H1 (cell line): Measurements from ENCODE around the gene TTC24. TPM values are rescaled to one million over a fixed set of nuclear protein-coding genes. Genes with fewer than 3 reads are reported as not detected.

Source experiments
- CTCF ChIA-PET: fragments of 300-600 bp; sonication (Branson Sonifier 250); formaldehyde crosslinking; loops from one replicate; lab custom pipeline; 2021; ENCODE audit not compliant: partially characterized antibody; lab: Charles Lee
- POLR2A ChIA-PET: fragments of 300-600 bp; sonication (Branson Sonifier 250); formaldehyde crosslinking; loops from one replicate; lab custom pipeline; 2021; ENCODE audit warnings: inconsistent platforms; ENCODE audit not compliant: partially characterized antibody; lab: Charles Lee
- DNase-seq, 2 experiments: peaks; one replicate each; pipeline versions ENCODE4 v3.0.0 to v3.0.0-alpha.2; 2010 to 2022; ENCODE audit warnings: low spot score in 2 of 2, low read depth in 1 of 2, mixed read lengths in 1 of 2
- FAIRE-seq: peaks from 2 replicates; lab custom pipeline; 2011; peaks lifted over from hg19 to GRCh38; lab: Jason Lieb, UNC
- H2AFZ ChIP-seq: 2 replicates; pipeline ENCODE4 v1.8.1; 2012; ENCODE audit warnings: low read length, inconsistent platforms
- H2AK5ac ChIP-seq: 2 replicates; pipeline ENCODE4 v1.6.1; 2013; ENCODE audit warnings: low read depth, low read length
- H2BK120ac ChIP-seq: replicated peaks from 2 replicates; pipeline ENCODE3; 2013; ENCODE audit warnings: low read depth, low read length, inconsistent platforms
- H2BK12ac ChIP-seq: 2 replicates; pipeline ENCODE4 v1.6.1; 2013; ENCODE audit warnings: low read depth, low read length
- H2BK15ac ChIP-seq: 2 replicates; pipeline ENCODE4 v1.6.1; 2013; ENCODE audit warnings: low read length
- H2BK20ac ChIP-seq: 2 replicates; pipeline ENCODE4 v1.6.1; 2013; ENCODE audit warnings: low read length
- H2BK5ac ChIP-seq: 2 replicates; pipeline ENCODE4 v1.6.1; 2013; ENCODE audit warnings: low read depth, low read length
- H3K14ac ChIP-seq: 2 replicates; pipeline ENCODE4 v1.6.1; 2013; ENCODE audit warnings: inconsistent platforms; ENCODE audit not compliant: insufficient read length
- H3K18ac ChIP-seq: 2 replicates; pipeline ENCODE4 v1.6.1; 2013; ENCODE audit warnings: low read length; ENCODE audit errors: extremely low read depth
- H3K23ac ChIP-seq: 2 replicates; pipeline ENCODE4 v1.6.1; 2013; ENCODE audit warnings: inconsistent platforms; ENCODE audit not compliant: insufficient read length
- H3K23me2 ChIP-seq: 2 replicates; pipeline ENCODE4 v1.6.1; 2013; ENCODE audit warnings: low read depth, low read length
- H3K27ac ChIP-seq: 2 replicates; pipeline ENCODE4 v1.6.1; 2011; ENCODE audit warnings: low read depth, low read length, inconsistent platforms
- H3K27me3 ChIP-seq, 4 experiments: replicated peaks in 1 of 4; 1 replicate in 1 of 4; 2 replicates in 3 of 4; pipeline versions ENCODE4 v1.6.1 to v1.8.1; 2011 to 2013; ENCODE audit warnings: low read length in 3 of 4, mild to moderate bottlenecking in 3 of 4, inconsistent platforms in 2 of 4, mixed read lengths in 2 of 4, moderate library complexity in 1 of 4; ENCODE audit not compliant: control insufficient read depth in 3 of 4, insufficient read depth in 3 of 4; ENCODE audit errors: extremely low read depth in 1 of 4
- H3K36me3 ChIP-seq, 4 experiments: 2 replicates each; pipeline versions ENCODE4 v1.6.1 to v1.8.1; 2011 to 2013; ENCODE audit warnings: mild to moderate bottlenecking in 4 of 4, low read length in 3 of 4, moderate library complexity in 2 of 4, control low read depth in 1 of 4, inconsistent platforms in 1 of 4; ENCODE audit not compliant: insufficient read depth in 4 of 4, control insufficient read depth in 2 of 4
- H3K4ac ChIP-seq: replicated peaks from 2 replicates; pipeline ENCODE3; 2013; ENCODE audit warnings: low read length, low read depth, mixed read lengths, inconsistent platforms; ENCODE audit not compliant: insufficient read length
- H3K4me1 ChIP-seq, 4 experiments: replicated peaks in 1 of 4; 1 replicate in 1 of 4; 2 replicates in 3 of 4; pipeline versions ENCODE4 v1.6.1 to v1.8.1; 2011 to 2013; ENCODE audit warnings: low read length in 3 of 4, inconsistent platforms in 2 of 4, mixed read lengths in 1 of 4; ENCODE audit not compliant: insufficient read depth in 4 of 4, control insufficient read depth in 3 of 4
- H3K4me2 ChIP-seq, 2 experiments: 2 replicates each; pipeline versions ENCODE4 v1.6.1 to v1.8.1; 2011 to 2013; ENCODE audit warnings: low read depth in 2 of 2, low read length in 2 of 2, control low read depth in 1 of 2, inconsistent platforms in 1 of 2, mild to moderate bottlenecking in 1 of 2; ENCODE audit not compliant: insufficient read depth in 1 of 2
- H3K4me3 ChIP-seq, 4 experiments: fragments of 200-600, 300-600 bp in 1 of 4; sonication (generic), shearing (Covaris generic), sonication (Bioruptor Twin) in 1 of 4; 2 replicates each; pipeline versions ENCODE4 v1.5.1 to v1.8.1; 2011 to 2016; ENCODE audit warnings: low read length in 4 of 4, low read depth in 3 of 4, control low read depth in 2 of 4, inconsistent platforms in 2 of 4, mild to moderate bottlenecking in 2 of 4, mixed read lengths in 1 of 4, moderate library complexity in 1 of 4; ENCODE audit not compliant: insufficient read depth in 2 of 4; ENCODE audit errors: extremely low read depth in 1 of 4
- H3K56ac ChIP-seq: replicated peaks from 2 replicates; pipeline ENCODE3; 2013; ENCODE audit warnings: low read depth, mild to moderate bottlenecking, mixed read lengths, low read length, inconsistent platforms; ENCODE audit not compliant: insufficient read length
- H3K79me1 ChIP-seq: 2 replicates; pipeline ENCODE4 v1.6.1; 2013; ENCODE audit warnings: low read depth, low read length, control low read depth
- H3K79me2 ChIP-seq, 2 experiments: 2 replicates each; pipeline versions ENCODE4 v1.6.1 to v1.8.1; 2012 to 2013; ENCODE audit warnings: low read length in 2 of 2, mild to moderate bottlenecking in 2 of 2, inconsistent platforms in 1 of 2; ENCODE audit not compliant: insufficient read depth in 2 of 2, control insufficient read depth in 1 of 2
- H3K9ac ChIP-seq, 4 experiments: replicated peaks in 1 of 4; 1 replicate in 1 of 4; 2 replicates in 3 of 4; pipeline versions ENCODE4 v1.6.1 to v1.8.1; 2011 to 2013; ENCODE audit warnings: low read depth in 3 of 4, low read length in 3 of 4, control low read depth in 2 of 4, mild to moderate bottlenecking in 2 of 4, moderate library complexity in 2 of 4, inconsistent platforms in 1 of 4; ENCODE audit errors: extremely low read depth in 1 of 4
- H3K9me3 ChIP-seq, 2 experiments: 2 replicates each; pipeline versions ENCODE4 v1.6.1 to v1.8.1; 2012 to 2013; ENCODE audit warnings: mild to moderate bottlenecking in 2 of 2, moderate library complexity in 2 of 2, control low read depth in 1 of 2, inconsistent platforms in 1 of 2, low read depth in 1 of 2, low read length in 1 of 2, mixed read lengths in 1 of 2; ENCODE audit not compliant: insufficient read depth in 2 of 2
- H4K20me1 ChIP-seq, 2 experiments: replicated peaks in 1 of 2; 2 replicates each; pipeline versions ENCODE3 to v1.8.1; 2011 to 2013; ENCODE audit warnings: inconsistent platforms in 2 of 2, low read length in 2 of 2, mild to moderate bottlenecking in 1 of 2; ENCODE audit not compliant: insufficient read depth in 2 of 2, control insufficient read depth in 1 of 2
- H4K5ac ChIP-seq: 2 replicates; pipeline ENCODE4 v1.6.1; 2013; ENCODE audit warnings: low read length, low read depth, mixed read lengths, inconsistent platforms; ENCODE audit not compliant: insufficient read length
- H4K8ac ChIP-seq: 2 replicates; pipeline ENCODE4 v1.8.0; 2013; ENCODE audit warnings: mild to moderate bottlenecking, moderate library complexity, low read length, inconsistent platforms; ENCODE audit not compliant: insufficient read depth; ENCODE audit errors: extremely low read depth
- H4K91ac ChIP-seq: replicated peaks from 2 replicates; pipeline ENCODE3; 2013; ENCODE audit warnings: low read length, mixed read lengths, inconsistent platforms; ENCODE audit not compliant: insufficient read length
- BCL11A ChIP-seq, 2 experiments: IDR thresholded peaks; one replicate each; pipeline ENCODE4 v1.6.1; 2011; ENCODE audit warnings: low read depth in 2 of 2, low read length in 2 of 2, mild to moderate bottlenecking in 2 of 2
- GABPA ChIP-seq: IDR thresholded peaks from 2 replicates; pipeline ENCODE4 v1.6.1; 2011; ENCODE audit warnings: mild to moderate bottlenecking, low read length, moderate library complexity, borderline replicate concordance; ENCODE audit not compliant: insufficient read depth
- TCF12 ChIP-seq: IDR thresholded peaks from 2 replicates; pipeline ENCODE4 v1.6.1; 2011; ENCODE audit warnings: low read depth, mild to moderate bottlenecking, low read length
- ZNF274 ChIP-seq: IDR thresholded peaks from 2 replicates; pipeline ENCODE4 v1.7.0; 2012; ENCODE audit warnings: low read length, borderline replicate concordance; ENCODE audit errors: extremely low read depth
- WGBS, 2 experiments: shearing (Covaris generic) in 1 of 2; methylation state at CpG; one replicate each; pipeline versions ENCODE4 v1.1.6 to v1.1.7; 2013 to 2015; ENCODE audit warnings: low lambda C conversion rate in 2 of 2, mixed read lengths in 2 of 2, inconsistent platforms in 1 of 2, low coverage in 1 of 2, missing lambda C conversion rate in 1 of 2; ENCODE audit not compliant: insufficient replicate concordance in 2 of 2, insufficient coverage in 1 of 2, insufficient read length in 1 of 2; ENCODE audit errors: extremely low coverage in 1 of 2, missing lambda C conversion rate in 1 of 2; 5-methylcytosine and 5-hydroxymethylcytosine counted together
- polyA plus RNA-seq, 7 experiments: library from polyadenylated mRNA; depleted of rRNA in 3 of 7; stranded (reverse) in 5 of 7; unstranded in 2 of 7; fragments of >200 nt in 5 of 7; fragments of 200-250 nt in 2 of 7; gene quantifications; 1 replicate in 5 of 7; 2 replicates in 1 of 7; 4 replicates in 1 of 7; pipeline versions ENCODE4 v1.2.1 to v1.2.3, GENCODE V29; 2011 to 2013; ENCODE audit warnings: missing spikeins in 2 of 7, mixed read lengths in 2 of 7
- total RNA-seq: library from RNA; stranded (reverse); fragmentation: NEBNext Ultra II Directional; extraction: Animal tissue kit (Norgen Biotek cat#: 25700); gene quantifications from 2 replicates; pipeline ENCODE4 v1.2.1, GENCODE V29; 2021

The TTC24 gene
- total and polyA plus RNA-seq, 2 of the 8 experiments (the other 6 are each of a cell fraction or from before 2014, with no cell fraction given) = 0.08 TPM; not detected in 1

DNA sequence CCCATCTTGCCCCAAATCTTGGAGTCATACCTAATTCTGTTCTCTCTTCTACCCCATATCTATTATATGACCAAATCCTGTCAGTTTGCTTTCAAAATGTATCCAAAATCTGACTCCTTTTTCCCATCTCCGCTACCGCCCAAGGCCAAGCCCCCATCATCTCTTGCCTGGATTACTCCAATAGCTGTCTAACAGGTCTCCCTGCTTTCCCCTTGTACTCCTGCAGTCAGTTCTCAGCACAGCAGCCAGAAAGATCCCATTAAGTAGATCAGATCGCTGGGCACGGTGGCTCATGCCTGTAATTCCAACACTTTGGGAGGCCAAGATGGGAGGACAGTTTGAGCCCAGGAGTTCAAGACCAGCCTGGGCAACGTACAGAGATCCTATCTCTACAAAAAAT lies 27.0 kb upstream of the TTC24 start:
- no peaks in the 10 kb centered on the region for H3K23me2 ChIP-seq
- H3K27ac ChIP-seq = no peak overlapping the region
- no peak overlapping the region for H3K23ac ChIP-seq
- FAIRE-seq (no peak), DNase-seq (no peak)
- H4K91ac ChIP-seq = no peak overlapping the region
- WGBS, 2 experiments = 69% methylated on average over 5 of the region's 5 CpGs; no CpG with 5 or more reads in 1 of the 2 experiments
- H4K5ac ChIP-seq = no peak overlapping the region
- H3K4me1 ChIP-seq = no peaks in the 10 kb centered on the region
- no peak overlapping the region for H2BK5ac ChIP-seq
- no peak overlapping the region for H3K9ac ChIP-seq
- no peaks in the 10 kb centered on the region for H3K27me3 ChIP-seq
- TF ChIP-seq ZNF274 (no peak), TCF12 (no peak), BCL11A (IDR thresholded peaks at IDR 0.05; ENCODE audit: low read depth in 2 of 2, low read length in 2 of 2) (no peak), GABPA (no peak)
- TF ChIP-seq, all 59 proteins: peak for 0
- no peak overlapping the region for H3K4me2 ChIP-seq
- peaks cover 11 to 30% (median 14%) of the 10 kb centered on the region in 4 experiments; a peak in 7 of 8 replicates for H3K36me3 ChIP-seq
- H4K8ac ChIP-seq = no peak overlapping the region
- H3K9me3 ChIP-seq = no peaks in the 10 kb centered on the region
- H3K79me2 ChIP-seq = no peaks in the 10 kb centered on the region
- H3K18ac ChIP-seq = no peak overlapping the region
- H2BK15ac ChIP-seq = no peak overlapping the region
- H3K4ac ChIP-seq = no peak overlapping the region
- no peak overlapping the region for H2BK12ac ChIP-seq
- H2BK20ac ChIP-seq = no peak overlapping the region
- no peaks in the 10 kb centered on the region for H3K79me1 ChIP-seq
- H3K56ac ChIP-seq = no peak overlapping the region
- no peak overlapping the region for H3K4me3 ChIP-seq
- H4K20me1 ChIP-seq = peaks cover 0 to 11% of the 10 kb centered on the region in 2 experiments
- CTCF ChIA-PET = interaction anchor here (1.2 to 6.8 kb wide), 3 partner anchors 30 to 72 kb away, joined by 4 to 33 read pairs (median 9); no protein-coding TSS in a partner anchor
- no peak overlapping the region for H2AK5ac ChIP-seq
- H2BK120ac ChIP-seq = no peak overlapping the region
- H2AFZ ChIP-seq = no peak overlapping the region
- POLR2A ChIA-PET = interaction anchor here (0.6 to 1.3 kb wide), 3 partner anchors 14 to 594 kb away, joined by 3 read pairs; no protein-coding TSS in a partner anchor
- no peak overlapping the region for H3K14ac ChIP-seq
